Stimulated activated CD4-positive, alpha-beta T cell treated with anti-CD3 and anti-CD28 coated beads, Interleukin-15, amount 100 ng/mL, for 48 hours (primary cell): Measurements from ENCODE around the gene NPC1.

ENCODE experiments used
- DNase-seq, 2 donors: peaks; one replicate each; pipeline ENCODE4 v3.0.0-alpha.2; 2020; ENCODE audit warnings: low read depth in 2 of 2

The NPC1 gene

DNA sequence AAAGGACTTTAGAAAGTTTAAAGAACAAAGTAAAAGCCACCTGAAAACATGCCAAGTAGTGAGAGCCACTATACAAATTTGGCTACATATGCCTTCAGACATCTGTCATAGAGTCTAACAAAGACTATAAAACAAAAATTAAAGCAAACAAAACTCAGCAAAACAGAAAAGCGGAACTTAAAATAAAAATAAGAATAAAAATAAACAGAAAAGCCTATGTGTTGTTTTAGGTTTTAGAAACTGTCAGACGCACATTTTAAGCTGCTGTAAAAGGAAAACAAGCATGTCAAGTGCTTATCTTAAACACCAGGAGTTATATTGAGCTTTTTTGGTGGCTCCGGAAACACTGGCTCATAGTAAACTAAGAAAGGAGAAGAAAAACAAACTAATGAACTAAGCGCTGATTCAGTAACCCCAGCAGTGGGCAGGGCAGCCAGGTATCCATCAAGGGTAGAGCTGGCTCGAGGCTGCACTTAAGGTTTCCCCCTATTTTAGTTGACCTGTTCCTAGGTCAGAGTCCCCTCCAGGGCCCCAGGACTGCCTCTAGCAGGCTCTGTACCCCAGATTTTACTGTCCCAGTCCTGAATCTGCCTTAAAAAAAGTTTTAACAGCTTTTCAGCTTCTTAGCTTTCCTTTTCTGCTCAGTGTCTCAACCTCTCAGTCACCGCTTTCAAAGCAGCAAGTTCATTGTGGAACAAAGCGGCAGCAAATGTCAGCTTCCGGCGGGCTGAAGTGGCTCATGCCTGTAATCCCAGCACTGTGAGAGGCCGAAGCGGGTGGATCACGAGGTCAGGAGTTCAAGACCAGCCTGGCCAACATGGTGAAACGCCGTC, 98.4 kb downstream of the NPC1 start:
- DNase-seq, result peak in 1 of 2 donors; percentile 33

DNA sequence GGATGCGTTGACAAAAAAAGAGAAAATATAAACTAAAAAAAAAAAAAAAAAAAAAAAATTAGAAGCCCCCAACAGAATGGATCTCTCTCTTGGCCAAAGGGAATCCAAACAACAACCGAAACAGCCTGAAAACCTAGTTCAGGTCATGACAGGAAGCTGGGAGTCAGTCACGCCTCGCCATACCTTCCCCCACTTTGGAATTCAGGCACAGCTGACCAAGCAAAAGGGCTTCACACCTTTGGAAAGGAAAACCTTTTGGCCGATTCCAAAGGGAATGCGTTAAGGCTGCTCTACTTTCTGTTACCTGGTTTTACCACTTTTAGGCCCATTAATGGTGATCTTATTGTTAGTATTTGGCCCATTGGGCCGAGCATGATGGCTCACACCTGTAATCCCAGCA, 100.9 kb downstream of the NPC1 start:
- no peak for DNase-seq

DNA sequence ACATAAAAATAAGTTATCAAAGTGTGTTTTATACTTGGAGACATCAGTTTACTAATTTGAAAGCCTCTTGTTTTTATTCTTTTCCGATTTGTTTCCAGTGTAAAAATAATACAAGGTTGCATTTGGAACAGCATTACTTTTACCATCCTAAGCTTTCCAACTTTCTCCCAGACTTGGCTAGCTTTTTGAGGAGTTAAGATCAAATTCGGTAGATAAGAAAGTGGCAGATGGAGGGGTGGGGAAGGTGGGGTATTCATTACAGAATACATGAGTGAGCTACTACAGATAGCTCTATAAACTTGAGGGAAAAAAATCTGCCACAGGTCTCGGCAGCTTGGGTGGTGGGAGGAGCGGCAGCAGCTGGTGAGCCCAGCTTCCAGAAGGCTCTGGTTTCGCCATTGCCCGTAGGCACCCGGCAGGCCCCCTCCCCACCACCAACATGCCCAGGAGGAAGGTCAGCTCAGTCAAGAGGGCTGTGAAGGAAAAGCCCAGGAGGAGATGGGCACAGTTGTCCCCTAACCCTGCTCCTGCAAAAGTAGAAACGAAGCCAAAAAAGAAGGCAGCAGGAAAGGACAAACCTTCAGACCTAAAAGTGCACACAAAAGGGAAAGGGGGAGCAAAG, 101.6 kb downstream of the NPC1 start:
- no peak for DNase-seq
